Tibial nerve (tissue), 3 donors: ENCODE measurements around the gene PTMA.

Experiments
- POLR2A ChIP-seq, 2 donors: fragments of 450-650 bp; IDR thresholded peaks; one replicate each; pipeline ENCODE4 v1.6.1; 2017; ENCODE audit warnings: antibody characterized with exemption in 2 of 2, mild to moderate bottlenecking in 2 of 2, moderate library complexity in 2 of 2
- TF ChIP-seq, protein P1 (sequence below), 5 experiments: fragments of 200-600 bp in 3 of 5; fragments of 450-650 bp in 2 of 5; sonication (generic) in 3 of 5; IDR thresholded peaks; one replicate each; pipeline ENCODE4 v1.5.1; 2016 to 2019; ENCODE audit warnings: antibody characterized with exemption in 5 of 5, mild to moderate bottlenecking in 3 of 5, moderate library complexity in 2 of 5

DNA sequence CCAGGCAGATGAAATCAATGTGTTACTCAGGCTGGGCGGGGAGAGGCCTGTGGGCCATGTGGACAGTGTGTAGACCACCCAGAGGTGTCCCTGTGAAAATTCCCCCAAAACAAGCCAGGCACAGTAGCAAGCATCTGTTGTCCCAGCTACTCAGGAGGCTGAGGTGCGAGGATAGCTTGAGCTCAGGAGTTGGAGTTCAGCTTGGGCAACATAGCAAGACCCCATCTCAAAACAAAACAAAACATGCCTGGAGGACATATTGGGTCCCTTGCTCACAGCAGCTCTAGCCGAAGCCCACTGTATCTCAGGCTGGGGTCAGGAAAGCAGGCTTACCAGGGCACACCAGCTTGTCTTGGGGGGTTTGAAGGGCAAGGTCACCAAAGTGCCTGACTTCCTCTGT lies 4.3 kb upstream of the PTMA start:
- TF ChIP-seq POLR2A (IDR thresholded peaks at IDR 0.05) = no peak
- TF ChIP-seq, protein P1, sequence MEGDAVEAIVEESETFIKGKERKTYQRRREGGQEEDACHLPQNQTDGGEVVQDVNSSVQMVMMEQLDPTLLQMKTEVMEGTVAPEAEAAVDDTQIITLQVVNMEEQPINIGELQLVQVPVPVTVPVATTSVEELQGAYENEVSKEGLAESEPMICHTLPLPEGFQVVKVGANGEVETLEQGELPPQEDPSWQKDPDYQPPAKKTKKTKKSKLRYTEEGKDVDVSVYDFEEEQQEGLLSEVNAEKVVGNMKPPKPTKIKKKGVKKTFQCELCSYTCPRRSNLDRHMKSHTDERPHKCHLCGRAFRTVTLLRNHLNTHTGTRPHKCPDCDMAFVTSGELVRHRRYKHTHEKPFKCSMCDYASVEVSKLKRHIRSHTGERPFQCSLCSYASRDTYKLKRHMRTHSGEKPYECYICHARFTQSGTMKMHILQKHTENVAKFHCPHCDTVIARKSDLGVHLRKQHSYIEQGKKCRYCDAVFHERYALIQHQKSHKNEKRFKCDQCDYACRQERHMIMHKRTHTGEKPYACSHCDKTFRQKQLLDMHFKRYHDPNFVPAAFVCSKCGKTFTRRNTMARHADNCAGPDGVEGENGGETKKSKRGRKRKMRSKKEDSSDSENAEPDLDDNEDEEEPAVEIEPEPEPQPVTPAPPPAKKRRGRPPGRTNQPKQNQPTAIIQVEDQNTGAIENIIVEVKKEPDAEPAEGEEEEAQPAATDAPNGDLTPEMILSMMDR (IDR thresholded peaks at IDR 0.05) = no peak
